HG03342 (cell line): ENCODE measurements around the gene SLC25A1.
"Not testable (repeated sequence)": the region's sequence is repeated elsewhere in the genome, so short reads cannot be mapped to it uniquely, and the experiment has no call there.

Experiments used
- ATAC-seq: cut with Tn5 transposase; IDR thresholded peaks from one replicate; pipeline ENCODE4 v1.9.1; 2021; ENCODE audit warnings: mild to moderate bottlenecking, moderate library complexity; ENCODE audit not compliant: unreplicated experiment

Gene SLC25A1

GRCh38 chr22:19169002-19169946 lies 9.3 kb downstream of the SLC25A1 start:
- no peak for ATAC-seq

- no peak for ATAC-seq
These were observed 10.2 kb downstream of the SLC25A1 start for GRCh38 chr22:19168088-19168890.

GRCh38 chr22:19167106-19167869 lies 11.2 kb downstream of the SLC25A1 start:
- ATAC-seq: no peak

GRCh38 chr22:19166421-19166820 lies 12.1 kb downstream of the SLC25A1 start:
- ATAC-seq: no peak

GRCh38 chr22:19164425-19164824 lies 14.1 kb downstream of the SLC25A1 start:
- ATAC-seq: no peak

- not testable (repeated sequence) for ATAC-seq
These were observed 19.9 kb downstream of the SLC25A1 start for GRCh38 chr22:19158649-19159048.

- not testable (repeated sequence) for ATAC-seq
These were observed 22.4 kb downstream of the SLC25A1 start for GRCh38 chr22:19156109-19156508.

- ATAC-seq: no peak
These were observed 25.3 kb downstream of the SLC25A1 start for GRCh38 chr22:19152942-19153883.

GRCh38 chr22:19151329-19152191 lies 27.0 kb downstream of the SLC25A1 start:
- no peak for ATAC-seq

GRCh38 chr22:19150482-19151328 lies 27.8 kb downstream of the SLC25A1 start:
- ATAC-seq: no peak

GRCh38 chr22:19149991-19150390 lies 28.5 kb downstream of the SLC25A1 start, which contains the start of gene GSC2:
Gene GSC2 (minus strand): TSS chr22:19150292. CDS start chr22:19150283, 9 bp downstream.
- no peak for ATAC-seq

- no peak for ATAC-seq
These were observed 29.3 kb downstream of the SLC25A1 start for GRCh38 chr22:19149047-19149883.

GRCh38 chr22:19148417-19149046 lies 30.0 kb downstream of the SLC25A1 start:
- no peak for ATAC-seq

GRCh38 chr22:19147195-19147780 lies 31.2 kb downstream of the SLC25A1 start:
- ATAC-seq: no peak

GRCh38 chr22:19146215-19146968 lies 32.1 kb downstream of the SLC25A1 start:
- no peak for ATAC-seq
